Measurements from ENCODE around the gene THUMPD2.

The THUMPD2 gene

GRCh38 chr2:39706312-39706711 lies 72.7 kb downstream of the THUMPD2 start:
- TF ChIP-seq EZH2 (IDR thresholded peaks at IDR 0.05) (no peak), POLR2AphosphoS5 (IDR thresholded peaks at IDR 0.05; ENCODE audit: borderline replicate concordance, low read depth, low read length) (no peak), FOXP2 (optimal IDR thresholded peaks at IDR 0.05; ENCODE audit: control extremely low read depth, extremely low read length, insufficient read depth) (no peak)
- H3K9me3 ChIP-seq (ENCODE audit: low read depth, low read length): peaks cover 5% of the 10 kb centered on the region; the same call in 1 of the 2 replicates
- DNase-seq (ENCODE audit: low read depth, low spot score): no peak
- no peak overlapping the region for H3K9ac ChIP-seq (ENCODE audit: insufficient read length)
- H3K27ac ChIP-seq: no peak overlapping the region
- H3K4me3 ChIP-seq: no peak overlapping the region
- H3K36me3 ChIP-seq (ENCODE audit: insufficient read depth, low read length): no peaks in the 10 kb centered on the region

- Histone ChIP-seq H3K9me3 (ENCODE audit: low read depth, low read length) (peaks cover 10% of the 10 kb centered on the region; the same call in 1 of the 2 replicates), H3K27ac (no peak overlapping the region), H3K9ac (ENCODE audit: insufficient read length) (no peak overlapping the region), H3K36me3 (ENCODE audit: insufficient read depth, low read length) (no peaks in the 10 kb centered on the region), H3K4me3 (no peak overlapping the region)
- no peak for DNase-seq (ENCODE audit: low read depth, low spot score)
- no peak for TF ChIP-seq POLR2AphosphoS5 (IDR thresholded peaks at IDR 0.05; ENCODE audit: borderline replicate concordance, low read depth, low read length)
- no peak for TF ChIP-seq EZH2 (IDR thresholded peaks at IDR 0.05)
- no peak for TF ChIP-seq FOXP2 (optimal IDR thresholded peaks at IDR 0.05; ENCODE audit: control extremely low read depth, extremely low read length, insufficient read depth)
Observed at GRCh38 chr2:39705638-39706037, 73.4 kb downstream of the THUMPD2 start.

GRCh38 chr2:39704540-39704939 lies 74.5 kb downstream of the THUMPD2 start:
- Histone ChIP-seq H3K9me3 (ENCODE audit: low read depth, low read length) (peaks cover 10% of the 10 kb centered on the region; the same call in 1 of the 2 replicates), H3K9ac (ENCODE audit: insufficient read length) (no peak overlapping the region), H3K36me3 (ENCODE audit: insufficient read depth, low read length) (no peaks in the 10 kb centered on the region), H3K27ac (no peak overlapping the region), H3K4me3 (no peak overlapping the region)
- TF ChIP-seq EZH2 (IDR thresholded peaks at IDR 0.05) (no peak), POLR2AphosphoS5 (IDR thresholded peaks at IDR 0.05; ENCODE audit: borderline replicate concordance, low read depth, low read length) (no peak)
- DNase-seq (ENCODE audit: low read depth, low spot score): no peak

GRCh38 chr2:39703181-39703872 lies 75.7 kb downstream of the THUMPD2 start:
- Histone ChIP-seq H3K9ac (ENCODE audit: insufficient read length) (no peak overlapping the region), H3K4me3 (no peak overlapping the region), H3K27ac (no peak overlapping the region), H3K9me3 (ENCODE audit: low read depth, low read length) (peaks cover 10% of the 10 kb centered on the region; the same call in 1 of the 2 replicates), H3K36me3 (ENCODE audit: insufficient read depth, low read length) (no peaks in the 10 kb centered on the region)
- TF ChIP-seq FOXP2 (optimal IDR thresholded peaks at IDR 0.05; ENCODE audit: control extremely low read depth, extremely low read length, insufficient read depth) (no peak), EZH2 (IDR thresholded peaks at IDR 0.05) (no peak), POLR2AphosphoS5 (IDR thresholded peaks at IDR 0.05; ENCODE audit: borderline replicate concordance, low read depth, low read length) (no peak)
- DNase-seq (ENCODE audit: low read depth, low spot score): no peak

GRCh38 chr2:39701137-39701536 lies 77.9 kb downstream of the THUMPD2 start:
- Histone ChIP-seq H3K27ac (no peak overlapping the region), H3K4me3 (no peak overlapping the region), H3K9ac (ENCODE audit: insufficient read length) (no peak overlapping the region), H3K9me3 (ENCODE audit: low read depth, low read length) (peaks cover 10% of the 10 kb centered on the region; the same call in 1 of the 2 replicates), H3K36me3 (ENCODE audit: insufficient read depth, low read length) (no peaks in the 10 kb centered on the region)
- TF ChIP-seq EZH2 (IDR thresholded peaks at IDR 0.05) (no peak), POLR2AphosphoS5 (IDR thresholded peaks at IDR 0.05; ENCODE audit: borderline replicate concordance, low read depth, low read length) (no peak), FOXP2 (optimal IDR thresholded peaks at IDR 0.05; ENCODE audit: control extremely low read depth, extremely low read length, insufficient read depth) (no peak)
- no peak for DNase-seq (ENCODE audit: low read depth, low spot score)

GRCh38 chr2:39697454-39697853 lies 81.6 kb downstream of the THUMPD2 start:
- H3K9ac ChIP-seq (ENCODE audit: insufficient read length): no peak overlapping the region
- peaks cover 10% of the 10 kb centered on the region; the same call in 1 of the 2 replicates for H3K9me3 ChIP-seq (ENCODE audit: low read depth, low read length)
- H3K4me3 ChIP-seq: no peak overlapping the region
- no peaks in the 10 kb centered on the region for H3K36me3 ChIP-seq (ENCODE audit: insufficient read depth, low read length)
- TF ChIP-seq EZH2 (IDR thresholded peaks at IDR 0.05): no peak
- TF ChIP-seq POLR2AphosphoS5 (IDR thresholded peaks at IDR 0.05; ENCODE audit: borderline replicate concordance, low read depth, low read length): no peak
- no peak for DNase-seq (ENCODE audit: low read depth, low spot score)
- H3K27ac ChIP-seq: no peak overlapping the region

- DNase-seq (ENCODE audit: low read depth, low spot score): no peak
- no peak overlapping the region for H3K4me3 ChIP-seq
Observed at GRCh38 chr2:39696838-39697237, 82.2 kb downstream of the THUMPD2 start.

GRCh38 chr2:39696101-39696553 lies 82.9 kb downstream of the THUMPD2 start:
- H3K4me3 ChIP-seq: no peak overlapping the region
- 0 out of 2 replicates have a peak, but pooled peaks cover 3% of the 10 kb centered on the region for H3K9me3 ChIP-seq (ENCODE audit: low read depth, low read length)
- H3K36me3 ChIP-seq (ENCODE audit: insufficient read depth, low read length): no peaks in the 10 kb centered on the region
- H3K27ac ChIP-seq: no peak overlapping the region
- TF ChIP-seq POLR2AphosphoS5 (IDR thresholded peaks at IDR 0.05; ENCODE audit: borderline replicate concordance, low read depth, low read length) (no peak), EZH2 (IDR thresholded peaks at IDR 0.05) (no peak), FOXP2 (optimal IDR thresholded peaks at IDR 0.05; ENCODE audit: control extremely low read depth, extremely low read length, insufficient read depth) (no peak)
- DNase-seq (ENCODE audit: low read depth, low spot score): no peak
- no peak overlapping the region for H3K9ac ChIP-seq (ENCODE audit: insufficient read length)

More at GRCh38 chr2:39696838-39697237, 82.2 kb downstream of the THUMPD2 start:
- TF ChIP-seq POLR2AphosphoS5 (IDR thresholded peaks at IDR 0.05; ENCODE audit: borderline replicate concordance, low read depth, low read length) (no peak), FOXP2 (optimal IDR thresholded peaks at IDR 0.05; ENCODE audit: control extremely low read depth, extremely low read length, insufficient read depth) (no peak), EZH2 (IDR thresholded peaks at IDR 0.05) (no peak)
- Histone ChIP-seq H3K9ac (ENCODE audit: insufficient read length) (no peak overlapping the region), H3K36me3 (ENCODE audit: insufficient read depth, low read length) (no peaks in the 10 kb centered on the region), H3K27ac (no peak overlapping the region), H3K9me3 (ENCODE audit: low read depth, low read length) (peaks cover 9% of the 10 kb centered on the region; the same call in 1 of the 2 replicates)

Measured in SK-N-MC (cell line).